HS-27A (cell line): ENCODE data around the gene TOP3B.

Experiments used
- DNase-seq: peaks from one replicate; pipeline ENCODE4 v3.0.0-alpha.2; 2012; ENCODE audit warnings: low read depth, missing footprints

Gene TOP3B, protein sequence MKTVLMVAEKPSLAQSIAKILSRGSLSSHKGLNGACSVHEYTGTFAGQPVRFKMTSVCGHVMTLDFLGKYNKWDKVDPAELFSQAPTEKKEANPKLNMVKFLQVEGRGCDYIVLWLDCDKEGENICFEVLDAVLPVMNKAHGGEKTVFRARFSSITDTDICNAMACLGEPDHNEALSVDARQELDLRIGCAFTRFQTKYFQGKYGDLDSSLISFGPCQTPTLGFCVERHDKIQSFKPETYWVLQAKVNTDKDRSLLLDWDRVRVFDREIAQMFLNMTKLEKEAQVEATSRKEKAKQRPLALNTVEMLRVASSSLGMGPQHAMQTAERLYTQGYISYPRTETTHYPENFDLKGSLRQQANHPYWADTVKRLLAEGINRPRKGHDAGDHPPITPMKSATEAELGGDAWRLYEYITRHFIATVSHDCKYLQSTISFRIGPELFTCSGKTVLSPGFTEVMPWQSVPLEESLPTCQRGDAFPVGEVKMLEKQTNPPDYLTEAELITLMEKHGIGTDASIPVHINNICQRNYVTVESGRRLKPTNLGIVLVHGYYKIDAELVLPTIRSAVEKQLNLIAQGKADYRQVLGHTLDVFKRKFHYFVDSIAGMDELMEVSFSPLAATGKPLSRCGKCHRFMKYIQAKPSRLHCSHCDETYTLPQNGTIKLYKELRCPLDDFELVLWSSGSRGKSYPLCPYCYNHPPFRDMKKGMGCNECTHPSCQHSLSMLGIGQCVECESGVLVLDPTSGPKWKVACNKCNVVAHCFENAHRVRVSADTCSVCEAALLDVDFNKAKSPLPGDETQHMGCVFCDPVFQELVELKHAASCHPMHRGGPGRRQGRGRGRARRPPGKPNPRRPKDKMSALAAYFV

DNA sequence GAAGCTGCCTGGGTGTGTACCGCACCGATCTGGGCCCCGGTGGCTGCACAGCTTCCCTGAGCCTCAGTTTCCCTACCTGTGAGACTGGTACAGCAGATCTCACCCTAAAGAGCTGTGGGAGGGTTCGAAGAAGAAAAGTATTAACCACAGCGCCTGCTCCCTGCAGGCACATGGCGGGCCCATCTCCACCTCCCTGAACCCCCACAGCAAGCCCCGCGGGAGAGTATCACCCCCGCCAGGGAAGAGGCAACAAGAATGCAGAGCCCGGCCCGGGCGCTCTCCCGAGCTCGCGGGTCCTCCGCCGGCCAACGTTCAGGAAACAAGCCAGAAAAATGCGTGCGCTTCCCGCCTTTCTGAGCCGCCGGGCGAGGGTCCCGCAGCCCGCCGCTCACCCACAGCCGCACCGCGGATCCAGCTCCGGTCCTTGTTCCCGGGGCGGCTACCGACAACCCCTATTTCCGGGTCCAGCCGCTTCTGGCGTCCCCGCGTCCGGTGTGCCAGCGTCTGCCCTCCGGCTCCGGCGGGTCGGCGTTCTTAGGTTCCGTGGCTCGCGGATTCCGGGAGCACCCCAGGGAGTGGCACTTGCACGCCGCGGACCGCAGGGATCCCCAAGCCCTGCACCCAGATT, at the start of gene TOP3B:
Gene TOP3B (minus strand): TSS at position 450 of the 628 bp plus-strand sequence. CDS start 7,078 bp downstream, outside the sequence.
- peak; percentile 35 for DNase-seq

- DNase-seq = no peak
Measured at GRCh38 chr22:22031183-22031945, 48.8 kb upstream of the TOP3B start.

GRCh38 chr22:22030493-22031182, 48.1 kb upstream of the TOP3B start:
- no peak for DNase-seq

DNA sequence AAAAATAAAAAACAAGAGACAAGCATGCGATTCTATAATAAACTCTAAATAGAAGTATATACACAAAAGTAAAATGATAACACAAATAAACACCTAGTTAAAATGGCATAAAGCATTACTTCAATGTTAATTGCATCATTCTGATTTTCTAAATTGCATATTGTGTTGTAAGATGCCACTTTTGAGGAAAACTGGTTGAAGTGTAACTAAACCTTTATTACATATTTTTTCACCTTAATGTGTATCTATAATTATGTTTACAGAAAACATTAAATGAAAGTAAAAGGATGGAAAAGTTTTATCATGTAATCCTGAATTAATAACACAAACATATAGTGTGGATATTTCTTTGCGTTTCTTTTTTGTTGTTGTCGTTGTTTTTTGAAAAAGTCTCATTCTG, 45.4 kb upstream of the TOP3B start:
- no peak for DNase-seq

DNA sequence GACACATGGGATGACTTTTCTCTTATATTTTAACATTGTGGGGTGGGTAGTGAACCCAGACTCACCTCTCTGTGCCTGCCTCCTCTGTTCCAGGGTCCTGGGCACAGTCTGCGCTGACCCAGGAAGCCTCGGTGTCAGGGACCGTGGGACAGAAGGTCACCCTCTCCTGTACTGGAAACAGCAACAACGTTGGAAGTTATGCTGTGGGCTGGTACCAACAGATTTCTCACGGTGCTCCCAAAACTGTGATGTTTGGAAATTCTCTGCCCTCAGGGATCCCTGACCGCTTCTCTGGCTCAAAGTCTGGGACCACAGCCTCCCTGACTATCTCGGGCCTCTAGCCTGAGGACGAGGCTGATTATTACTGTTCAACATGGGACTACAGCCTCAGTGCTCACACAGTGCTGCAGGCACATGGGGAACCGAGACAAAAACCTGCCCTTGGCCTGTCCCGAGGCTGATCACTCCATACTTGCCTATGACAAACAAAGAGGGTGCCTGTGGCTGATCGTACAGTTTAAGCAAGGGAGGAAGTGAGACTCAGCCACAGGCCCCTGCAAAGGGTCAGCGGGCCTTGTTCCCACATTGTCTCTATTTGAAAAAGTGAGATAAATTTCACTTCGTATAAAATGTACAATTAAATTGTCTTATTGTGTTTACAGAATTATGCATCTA, 43.7 kb upstream of the TOP3B start:
- no peak for DNase-seq

GRCh38 chr22:22025320-22026156, 43.0 kb upstream of the TOP3B start:
- no peak for DNase-seq

DNA sequence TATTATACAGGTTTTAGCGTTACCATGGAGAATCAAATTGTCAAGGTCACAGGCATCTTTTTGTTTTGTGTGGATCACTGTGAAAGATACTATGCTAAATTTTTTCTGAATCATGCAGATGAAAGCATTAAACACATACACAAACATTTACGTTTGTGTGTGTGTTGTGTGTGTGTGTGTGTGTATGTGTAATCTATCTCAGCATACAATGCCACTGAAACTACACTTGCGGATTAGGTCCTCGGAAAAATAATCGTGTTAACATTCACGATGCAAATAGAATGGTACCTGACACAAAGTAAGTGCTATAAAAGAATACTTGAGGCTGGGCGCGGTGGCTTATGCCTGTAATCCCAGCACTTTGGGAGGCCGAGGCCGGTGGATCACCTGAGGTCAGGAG, 41.9 kb upstream of the TOP3B start:
- no peak for DNase-seq

DNA sequence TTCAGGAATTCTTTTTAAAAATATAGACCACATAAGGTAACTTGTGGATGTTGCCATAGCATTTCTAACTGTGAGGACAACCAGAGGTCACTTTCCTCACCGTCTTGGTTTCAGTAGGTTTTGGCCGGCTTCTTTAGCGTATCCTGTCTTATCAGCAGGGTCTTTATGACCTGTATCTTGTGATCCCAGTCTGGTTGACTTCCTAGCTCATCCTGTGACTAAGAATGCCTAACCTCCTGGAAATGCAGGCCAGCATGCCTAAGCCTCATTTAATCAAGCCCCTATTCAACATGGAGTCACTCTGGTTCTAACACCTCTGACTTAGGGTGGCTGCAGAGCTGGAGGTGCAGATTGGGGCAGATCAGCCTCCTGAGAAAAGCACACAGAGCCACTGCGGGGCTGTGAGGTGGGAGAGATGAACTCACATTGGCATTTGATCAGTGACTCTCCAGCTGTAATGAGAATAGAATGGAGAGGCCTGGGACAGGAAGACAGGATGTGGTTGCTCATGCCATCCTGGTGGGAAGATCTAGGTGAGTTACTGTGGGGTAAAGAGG, 41.1 kb upstream of the TOP3B start:
- no peak for DNase-seq

DNA sequence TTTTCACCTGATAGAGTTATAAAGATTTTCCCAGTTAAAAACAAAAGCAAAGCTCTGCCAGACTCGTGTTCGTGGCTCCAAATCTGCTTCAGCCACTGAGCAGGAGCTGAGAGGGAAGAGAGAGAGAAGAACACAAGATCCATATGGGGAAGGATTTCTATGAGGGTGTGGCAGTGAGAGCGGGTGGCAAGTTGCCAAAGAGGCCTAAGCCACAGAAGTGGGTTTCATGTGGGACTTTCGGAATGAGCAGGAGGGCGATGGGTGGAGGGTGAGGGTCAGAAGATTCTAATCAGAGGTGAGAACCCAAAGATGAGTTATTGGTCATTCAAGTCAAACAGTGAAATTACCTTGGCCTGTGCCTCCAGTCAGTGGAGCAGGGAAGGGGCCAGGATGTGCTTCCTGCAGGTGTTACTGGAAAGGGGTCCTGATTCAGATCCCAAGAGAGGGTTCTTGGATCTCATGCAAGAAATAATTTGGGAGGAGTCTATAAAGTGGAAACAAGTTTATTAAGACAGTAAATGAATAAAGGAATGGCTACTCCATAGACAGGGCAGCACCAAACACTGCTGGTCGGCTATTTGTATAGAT, 40.5 kb upstream of the TOP3B start:
- DNase-seq = no peak

DNA sequence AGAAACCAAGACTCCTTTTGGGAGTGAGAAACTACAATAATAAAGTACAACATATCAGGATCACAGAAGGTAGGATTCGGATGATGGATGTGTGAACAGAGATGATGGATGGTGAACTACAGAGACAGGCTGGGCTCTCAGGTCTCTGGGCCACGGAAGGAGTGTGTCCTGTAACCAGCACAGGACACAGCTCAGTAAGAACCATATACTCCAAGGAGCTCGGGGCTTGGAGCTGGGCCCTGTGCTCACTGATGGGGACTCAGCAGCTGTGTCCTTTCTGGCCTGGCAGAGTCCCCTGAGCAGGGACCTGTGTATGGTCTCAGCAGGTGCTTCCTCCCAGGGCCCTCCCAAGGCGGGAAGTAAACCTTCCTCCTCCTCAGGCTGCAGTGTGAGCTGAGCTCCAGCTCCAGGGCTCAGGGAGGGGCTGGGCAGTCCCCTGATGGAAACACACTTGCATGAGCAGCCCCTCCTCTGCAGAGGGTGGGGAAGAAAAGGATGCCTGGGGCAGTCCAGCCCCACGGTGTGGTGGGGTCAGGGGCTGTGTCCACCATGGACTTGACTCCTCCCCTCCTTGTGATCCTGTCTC, 39.8 kb upstream of the TOP3B start:
- DNase-seq = no peak

DNA sequence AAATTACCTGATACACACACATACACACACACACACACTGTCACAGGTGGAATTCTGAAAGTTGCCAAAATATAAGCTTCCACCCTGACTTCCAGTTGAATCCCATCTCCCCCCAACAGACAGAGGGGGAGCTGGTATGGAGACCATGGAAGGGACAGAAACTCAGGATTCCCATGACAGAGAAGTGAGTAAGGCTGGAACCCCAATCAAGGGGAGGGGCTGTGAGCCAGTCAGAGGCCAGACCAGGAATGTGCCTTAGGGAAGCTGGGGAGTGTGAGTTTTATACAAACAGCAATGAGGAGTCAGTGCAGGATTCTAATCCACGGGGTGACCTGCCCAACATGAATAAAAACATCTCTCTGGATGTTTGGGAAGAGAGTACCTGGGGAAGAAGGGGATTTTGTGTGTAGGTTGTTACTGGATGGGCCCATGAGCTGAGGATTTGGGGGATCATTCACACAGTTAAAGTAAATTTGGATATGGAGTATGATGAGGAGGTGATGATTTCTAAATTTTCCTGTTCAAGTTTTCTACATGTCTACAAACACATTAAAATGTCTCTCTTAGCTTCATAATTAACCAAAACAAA, 38.7 kb upstream of the TOP3B start:
- DNase-seq = no peak

DNA sequence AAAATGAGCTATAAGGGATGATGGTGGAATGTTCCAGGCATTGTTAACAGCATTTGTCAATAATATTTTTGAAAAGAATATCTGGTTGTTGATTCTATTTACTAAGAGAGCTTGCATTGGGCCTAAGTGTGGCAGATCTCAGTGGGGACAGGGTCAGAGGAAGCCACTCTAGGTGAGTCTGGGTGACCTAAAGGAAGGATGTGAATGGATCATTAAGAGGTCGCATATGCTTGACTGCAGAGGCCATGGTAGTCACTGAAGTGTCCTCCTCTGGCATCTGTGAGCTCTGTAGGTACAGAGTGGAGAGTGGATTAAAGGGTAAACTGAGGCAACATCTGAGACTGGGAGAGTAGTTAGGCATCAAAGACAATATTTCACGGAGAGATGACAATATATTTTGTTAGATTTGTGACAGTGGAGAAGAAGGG, 37.9 kb upstream of the TOP3B start:
- DNase-seq = no peak

DNA sequence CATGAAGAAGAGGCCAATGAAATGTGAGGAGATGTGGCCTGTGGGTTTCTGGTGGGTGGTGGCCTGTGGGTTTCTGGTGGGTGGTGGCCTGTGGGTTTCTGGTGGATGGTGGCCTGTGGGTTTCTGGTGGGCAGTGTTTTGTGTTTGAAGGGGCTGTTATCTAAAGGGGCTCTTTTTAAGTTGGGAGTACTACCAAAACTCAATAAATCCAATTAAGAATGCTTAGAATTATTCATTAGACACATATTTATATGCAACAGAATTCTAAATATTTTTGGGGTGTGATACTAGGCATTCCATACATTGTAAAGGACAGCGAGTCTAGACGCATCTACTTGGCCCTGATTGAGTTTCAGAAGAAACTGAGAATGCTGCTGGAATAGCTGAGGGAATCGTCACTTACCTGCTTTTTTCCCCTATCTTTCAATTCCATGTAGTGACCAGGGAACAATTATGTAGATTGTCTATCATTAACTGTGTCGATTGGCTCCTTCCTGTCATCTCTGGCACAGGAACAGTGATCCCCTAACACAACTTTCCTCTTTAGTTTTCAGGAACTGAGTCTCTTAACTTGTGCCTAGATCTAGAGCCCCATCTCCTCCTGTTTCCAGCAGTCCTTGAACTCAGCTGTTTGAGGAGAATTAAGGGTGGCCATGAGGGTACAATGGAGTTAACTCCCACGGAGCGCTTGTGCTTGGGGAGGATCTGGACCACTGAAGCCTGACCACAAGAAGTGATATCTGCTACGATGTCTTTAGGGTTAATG, 37.3 kb upstream of the TOP3B start:
- no peak for DNase-seq

DNA sequence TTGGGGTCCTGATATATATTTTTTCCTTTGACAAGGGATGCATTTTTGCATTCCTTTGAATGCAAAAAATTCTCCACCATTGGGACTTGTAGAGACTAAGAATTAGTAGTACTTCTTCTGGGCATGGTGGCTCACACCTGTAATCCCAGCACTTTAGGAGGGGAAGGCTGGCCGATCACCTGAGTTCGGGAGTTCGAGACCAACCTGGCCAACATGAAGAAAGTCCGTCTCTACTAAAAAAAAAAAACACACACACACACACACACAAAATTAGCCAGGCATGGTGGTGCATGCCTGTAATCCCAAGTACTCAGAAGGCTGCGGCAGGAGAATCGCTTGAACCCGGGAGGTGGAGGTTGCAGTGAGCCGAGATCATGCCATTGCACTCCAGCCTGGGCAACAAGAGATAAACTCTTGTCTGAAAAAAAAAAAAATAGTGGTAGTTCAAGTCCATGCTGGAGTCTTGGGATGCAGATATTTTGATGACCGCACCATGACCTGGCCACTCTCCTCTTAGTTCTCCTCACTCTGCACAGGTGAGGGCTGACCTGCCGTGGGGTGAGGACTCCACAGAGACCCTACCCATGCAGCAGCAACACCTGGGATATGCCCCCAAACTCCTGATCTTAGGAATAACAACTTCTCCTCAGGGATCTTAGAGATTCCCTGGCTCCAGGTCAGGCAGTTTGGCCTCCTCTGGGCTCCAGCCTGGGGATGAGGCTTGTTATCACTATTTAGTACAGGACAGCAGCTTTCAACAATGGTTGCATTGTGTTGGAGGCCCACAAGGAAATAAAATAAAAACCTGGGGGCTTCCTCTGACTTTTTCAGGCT, 36.5 kb upstream of the TOP3B start:
- no peak for DNase-seq

GRCh38 chr22:22015631-22016030, 33.0 kb upstream of the TOP3B start:
- no peak for DNase-seq

DNA sequence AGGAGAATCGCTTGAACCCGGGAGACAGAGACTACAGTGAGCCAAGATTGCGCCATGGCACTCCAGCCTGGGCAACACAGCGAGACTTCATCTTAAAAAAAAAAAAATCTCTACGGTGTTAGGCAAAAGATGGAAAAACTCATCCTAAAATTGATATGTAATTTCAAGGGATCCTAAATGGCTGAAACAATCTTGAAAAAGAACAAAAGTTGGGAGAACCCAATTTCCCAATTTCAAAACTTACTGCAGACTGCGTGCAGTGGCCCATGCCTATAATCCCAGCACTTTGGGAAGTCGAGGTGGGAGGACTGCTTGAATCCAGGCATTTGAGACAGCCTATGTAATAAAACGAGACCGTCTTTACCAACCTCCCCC, 31.7 kb upstream of the TOP3B start:
- DNase-seq = no peak
